ENCODE data around the gene KCNC1.

The KCNC1 gene

GRCh38 chr11:17734418-17734911 lies at the start of gene KCNC1:
Gene KCNC1 (plus strand): TSS chr11:17734781. CDS start chr11:17736003, 1,222 bp downstream.
- DNase-seq (ENCODE audit: low spot score), result peak; percentile 31

- DNase-seq (ENCODE audit: low spot score), result no peak
These were observed 48.2 kb upstream of the KCNC1 start for GRCh38 chr11:17686231-17686980.

DNA sequence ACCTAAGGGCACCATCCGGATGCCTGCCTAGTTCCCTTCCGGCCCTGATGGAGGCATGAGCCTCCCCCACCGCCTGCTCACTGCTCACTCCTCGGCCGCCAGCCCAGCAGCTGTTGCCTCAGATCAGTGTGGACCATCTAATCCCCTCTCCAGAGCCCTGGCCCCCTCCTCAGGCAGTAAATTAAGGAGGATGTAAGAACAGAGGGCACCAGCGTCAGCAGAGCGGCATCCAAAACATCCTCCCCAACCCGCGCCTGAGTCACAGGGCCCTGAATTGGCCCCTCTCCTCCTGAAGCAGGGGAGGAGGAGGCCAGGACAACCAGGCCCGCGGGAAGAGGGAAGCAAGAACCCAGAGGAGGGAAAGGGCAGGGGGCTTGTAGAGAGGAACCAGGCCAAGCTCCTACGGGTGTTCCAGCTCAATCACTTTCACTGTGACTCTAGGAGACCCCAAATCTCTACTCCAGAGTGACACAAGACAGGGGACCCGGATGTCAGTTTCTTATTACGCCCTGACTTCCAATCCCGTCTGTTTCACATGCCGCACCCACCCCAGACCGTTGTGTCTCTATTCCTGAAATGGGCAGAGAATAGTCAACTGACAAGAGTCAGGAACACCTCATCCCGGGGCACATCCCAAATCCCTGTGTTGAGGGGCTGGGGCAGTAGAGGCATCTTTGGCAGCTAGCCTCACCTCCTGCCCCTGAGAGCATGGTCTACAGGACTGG lies 46.5 kb upstream of the KCNC1 start:
- no peak for DNase-seq (ENCODE audit: low spot score)

DNA sequence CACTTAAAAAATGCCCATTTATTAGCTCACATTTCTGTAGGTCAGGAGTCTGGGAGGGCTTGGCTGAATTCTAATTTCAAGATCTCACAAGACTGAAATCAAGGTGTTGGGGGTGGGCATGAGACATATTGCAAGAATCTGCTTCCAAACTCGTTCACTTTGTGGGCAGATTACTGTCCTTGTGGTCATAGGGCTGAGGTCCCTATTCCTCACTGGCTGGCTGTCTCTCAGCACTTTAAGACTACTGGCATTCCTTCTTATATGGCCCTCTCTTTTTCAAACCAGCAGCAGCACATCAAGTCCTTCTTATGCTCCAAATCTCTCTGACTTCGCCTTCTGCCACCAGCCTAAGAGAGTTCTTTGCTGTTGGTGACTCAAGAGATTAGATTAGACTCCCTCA lies 43.0 kb upstream of the KCNC1 start:
- no peak for DNase-seq (ENCODE audit: low spot score)

- DNase-seq (ENCODE audit: low spot score), result no peak
These were observed 42.6 kb upstream of the KCNC1 start for GRCh38 chr11:17691976-17692375.

DNA sequence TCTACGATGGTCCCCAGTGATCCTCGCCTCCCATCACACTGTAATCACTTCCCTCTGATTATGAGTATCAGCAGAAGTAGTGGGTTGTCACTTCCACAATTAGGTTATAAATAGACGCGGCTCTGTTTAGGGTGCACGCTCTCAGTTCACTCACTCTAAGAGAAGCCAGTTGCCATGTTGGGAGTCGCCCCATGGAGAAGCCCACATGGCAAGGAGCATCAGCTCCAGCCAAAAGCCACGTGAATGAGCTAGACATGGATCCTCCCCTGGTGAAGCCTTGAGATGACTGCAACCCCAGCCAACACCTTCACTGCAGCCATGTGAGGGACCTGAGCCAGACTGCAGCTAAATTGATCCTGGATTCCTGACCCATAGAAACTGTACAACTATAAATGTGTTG lies 41.6 kb upstream of the KCNC1 start:
- no peak for DNase-seq (ENCODE audit: low spot score)

GRCh38 chr11:17693531-17693930 lies 41.0 kb upstream of the KCNC1 start:
- no peak for DNase-seq (ENCODE audit: low spot score)

- no peak for DNase-seq (ENCODE audit: low spot score)
These were observed 40.0 kb upstream of the KCNC1 start for GRCh38 chr11:17694494-17695110.

GRCh38 chr11:17695454-17696441 lies 38.8 kb upstream of the KCNC1 start:
- no peak for DNase-seq (ENCODE audit: low spot score)

DNA sequence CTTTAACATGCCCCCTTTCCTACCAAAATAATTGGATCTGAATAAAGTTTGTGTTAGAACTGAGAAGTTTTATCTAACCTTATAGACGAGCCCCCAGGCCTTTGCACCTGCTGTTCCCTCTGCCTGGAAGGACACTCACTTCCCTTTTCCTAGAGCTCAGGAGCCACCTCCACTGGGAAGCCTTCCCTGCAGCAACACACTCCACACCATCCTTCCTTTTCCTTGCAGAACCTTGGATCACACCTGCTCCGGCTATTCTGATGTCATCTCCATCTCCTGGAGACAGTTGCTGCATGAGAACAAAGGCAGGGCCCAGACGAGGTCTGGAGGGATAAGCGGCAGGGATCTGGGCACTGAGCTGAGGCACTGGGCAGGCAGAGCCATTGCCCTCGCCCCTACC lies 37.8 kb upstream of the KCNC1 start:
- no peak for DNase-seq (ENCODE audit: low spot score)

GRCh38 chr11:17697175-17697949 lies 37.2 kb upstream of the KCNC1 start:
- no peak for DNase-seq (ENCODE audit: low spot score)

DNA sequence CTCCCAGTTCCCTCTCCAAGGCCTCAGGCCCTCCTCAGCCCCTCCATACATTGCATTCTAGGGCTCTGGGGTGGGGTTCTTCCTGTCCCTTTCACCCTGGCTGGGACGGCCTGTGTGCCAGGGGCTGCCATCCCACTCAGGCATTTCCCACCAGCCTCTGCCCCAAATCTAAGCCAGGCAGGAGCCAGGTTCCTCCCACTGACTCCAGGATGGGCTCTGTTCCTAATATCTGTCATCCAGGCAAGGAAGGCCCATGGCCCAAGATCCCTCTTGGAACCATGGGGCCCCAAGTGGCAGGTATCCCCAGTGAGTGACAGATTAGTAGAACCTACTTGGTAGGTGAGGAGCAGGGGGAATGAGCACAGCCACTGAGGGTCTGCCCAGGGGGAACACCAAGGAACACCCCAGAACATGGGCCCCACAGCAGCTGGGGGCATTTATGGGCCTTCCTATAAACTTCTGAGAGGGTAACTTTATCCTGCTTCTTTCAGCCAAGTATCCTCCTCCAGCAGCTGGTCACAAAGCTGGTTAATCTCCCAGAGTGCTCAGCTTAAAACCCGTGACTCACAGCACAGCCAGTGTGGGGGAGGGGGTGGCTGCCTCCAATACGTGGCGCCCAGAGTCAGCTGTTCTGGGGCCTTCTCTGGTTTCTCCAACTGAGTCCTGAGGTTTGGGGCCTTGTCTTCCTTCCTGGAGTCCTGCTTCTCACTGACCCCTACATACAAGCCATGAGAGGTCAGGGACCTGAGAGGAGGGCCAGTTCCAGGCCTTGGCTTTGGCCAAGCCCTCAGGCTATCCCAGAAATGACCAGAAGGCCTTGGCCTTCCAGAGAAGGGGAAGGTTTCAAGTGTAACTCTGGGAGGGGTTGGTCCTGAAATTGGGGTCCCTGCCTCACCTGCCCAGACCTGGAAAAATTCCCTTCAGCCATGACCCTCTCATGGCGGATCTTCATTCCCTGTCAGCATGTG lies 35.1 kb upstream of the KCNC1 start:
- DNase-seq (ENCODE audit: low spot score), result no peak

DNA sequence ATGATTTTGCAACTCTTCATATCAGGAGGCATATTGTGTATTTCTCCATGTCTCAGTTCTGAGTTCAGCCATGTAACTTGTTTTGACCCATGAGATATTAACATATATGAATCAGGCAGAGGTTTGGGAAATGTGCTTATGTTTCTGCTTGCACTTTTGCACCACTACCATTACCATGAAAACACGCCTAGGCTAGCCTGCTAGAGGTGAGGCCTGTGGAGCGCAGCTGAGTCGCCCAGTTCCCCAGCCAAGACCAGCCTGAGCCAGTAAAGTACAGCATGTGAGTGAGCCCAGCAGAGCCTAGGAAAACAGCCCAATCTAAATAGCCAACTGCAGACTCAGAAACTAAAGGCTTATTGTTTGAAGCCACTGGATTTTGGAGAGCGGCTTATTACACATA lies 33.6 kb upstream of the KCNC1 start:
- DNase-seq (ENCODE audit: low spot score), result no peak

DNA sequence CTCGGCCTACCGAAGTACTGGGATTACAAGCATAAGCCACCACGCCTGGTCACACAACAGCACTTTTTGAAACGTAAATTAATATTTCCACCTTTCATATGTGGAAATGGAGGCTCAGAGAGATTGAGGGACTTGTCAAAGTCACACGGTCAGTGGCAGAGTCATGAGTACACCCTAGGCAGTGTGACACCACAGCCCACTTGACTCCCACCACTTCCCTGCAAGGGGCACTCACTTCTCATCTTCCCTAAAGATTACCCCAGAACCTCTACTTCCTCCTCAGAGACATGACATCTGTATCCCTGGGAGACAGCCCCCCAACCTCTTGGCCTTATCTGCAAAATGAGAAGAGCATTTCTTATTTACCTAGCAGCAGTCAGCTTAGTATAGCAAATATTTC lies 31.7 kb upstream of the KCNC1 start:
- no peak for DNase-seq (ENCODE audit: low spot score)

DNA sequence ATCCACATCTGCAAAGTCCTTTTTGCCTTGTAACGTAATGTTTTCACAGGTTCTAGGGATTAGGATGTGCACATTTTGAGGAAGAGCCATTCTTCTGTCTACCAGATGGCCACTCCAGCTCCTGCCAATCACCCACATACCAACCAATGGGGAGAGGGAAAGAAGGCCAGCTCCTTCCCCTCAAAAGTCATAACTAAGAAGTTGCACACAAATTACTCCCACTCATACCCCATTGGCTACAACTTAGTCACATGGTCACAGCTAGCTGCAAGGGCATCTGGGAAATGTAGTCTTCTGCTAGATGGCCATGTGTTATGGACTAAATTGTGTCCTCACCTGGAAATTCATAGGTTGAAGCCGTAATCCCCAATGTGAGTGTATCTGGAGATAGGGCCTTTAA lies 30.6 kb upstream of the KCNC1 start:
- DNase-seq (ENCODE audit: low spot score), result no peak

DNA sequence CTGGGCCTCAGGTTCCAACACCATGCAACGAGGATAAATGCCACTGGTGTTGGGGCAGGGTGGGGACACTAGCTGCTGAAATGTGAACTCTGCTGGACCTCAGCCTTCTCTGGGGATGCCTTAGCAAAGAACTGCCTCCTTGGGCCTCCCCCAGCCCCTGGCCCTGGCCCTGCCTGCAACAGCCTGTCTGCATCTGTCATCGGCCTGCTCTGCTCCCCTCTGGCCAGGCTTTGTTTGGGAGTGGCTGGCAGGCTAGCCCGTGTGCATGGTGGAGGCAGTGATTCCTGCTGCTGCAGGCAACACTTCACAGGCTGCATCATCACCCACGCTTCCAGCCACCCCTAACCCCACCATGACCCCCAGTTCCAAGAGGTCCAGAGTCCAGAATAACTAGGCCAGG lies 26.8 kb upstream of the KCNC1 start:
- DNase-seq (ENCODE audit: low spot score), result no peak

GRCh38 chr11:17711836-17712235 lies 22.7 kb upstream of the KCNC1 start:
- no peak for DNase-seq (ENCODE audit: low spot score)

GRCh38 chr11:17713851-17714250 lies 20.7 kb upstream of the KCNC1 start:
- DNase-seq (ENCODE audit: low spot score), result no peak

DNA sequence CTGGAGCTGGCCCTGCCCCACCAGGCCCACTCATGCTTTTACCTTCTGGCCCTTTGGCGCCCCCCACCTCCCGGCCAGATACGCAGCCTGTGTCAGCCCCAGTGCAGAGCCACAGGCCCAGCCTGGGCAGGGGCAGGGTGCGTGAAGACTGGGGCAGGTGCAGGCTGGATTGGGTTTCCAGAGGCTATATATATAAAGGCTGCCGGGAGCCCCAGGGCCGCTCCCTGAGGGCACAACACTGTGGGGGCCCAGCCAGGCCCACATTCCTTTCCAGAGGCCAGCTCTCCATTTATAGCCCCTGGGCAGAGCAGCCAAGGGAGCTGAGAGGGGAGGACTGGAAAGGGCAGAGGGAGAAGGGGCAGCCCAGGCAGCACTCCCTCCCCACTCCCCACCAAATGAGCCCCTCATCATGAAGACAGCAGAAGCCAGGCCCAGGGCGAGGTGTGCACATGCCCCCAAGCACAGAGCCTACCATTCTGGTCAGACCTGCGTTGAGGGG lies 20.2 kb upstream of the KCNC1 start:
- DNase-seq (ENCODE audit: low spot score), result no peak

DNA sequence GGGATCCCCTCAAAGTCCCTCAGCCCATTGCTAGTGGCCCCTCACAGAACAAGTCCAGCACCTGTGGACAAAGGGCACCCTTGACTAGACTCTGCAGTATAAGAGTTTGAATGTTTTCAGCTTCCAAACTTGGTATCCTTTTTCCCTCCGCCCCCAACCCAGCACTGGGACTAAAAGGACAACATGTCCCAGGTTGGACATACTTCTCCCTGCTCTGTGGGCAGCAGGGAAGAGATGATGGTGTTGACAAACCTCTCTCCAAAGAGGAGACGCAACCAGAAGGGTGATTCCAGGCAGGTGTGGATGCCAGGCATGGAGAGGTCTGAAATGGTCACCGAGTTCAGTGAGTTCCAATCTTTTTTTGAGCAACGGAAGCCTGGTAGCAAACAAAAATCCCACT lies 19.7 kb upstream of the KCNC1 start:
- DNase-seq (ENCODE audit: low spot score), result no peak
